ENCODE results near the gene CLCF1. TPM values are rescaled to one million over a fixed set of nuclear protein-coding genes. Genes with fewer than 3 reads are reported as not detected.

Gene CLCF1
- polyA plus RNA-seq, 1 donor from 2014 or later: not detected

DNA sequence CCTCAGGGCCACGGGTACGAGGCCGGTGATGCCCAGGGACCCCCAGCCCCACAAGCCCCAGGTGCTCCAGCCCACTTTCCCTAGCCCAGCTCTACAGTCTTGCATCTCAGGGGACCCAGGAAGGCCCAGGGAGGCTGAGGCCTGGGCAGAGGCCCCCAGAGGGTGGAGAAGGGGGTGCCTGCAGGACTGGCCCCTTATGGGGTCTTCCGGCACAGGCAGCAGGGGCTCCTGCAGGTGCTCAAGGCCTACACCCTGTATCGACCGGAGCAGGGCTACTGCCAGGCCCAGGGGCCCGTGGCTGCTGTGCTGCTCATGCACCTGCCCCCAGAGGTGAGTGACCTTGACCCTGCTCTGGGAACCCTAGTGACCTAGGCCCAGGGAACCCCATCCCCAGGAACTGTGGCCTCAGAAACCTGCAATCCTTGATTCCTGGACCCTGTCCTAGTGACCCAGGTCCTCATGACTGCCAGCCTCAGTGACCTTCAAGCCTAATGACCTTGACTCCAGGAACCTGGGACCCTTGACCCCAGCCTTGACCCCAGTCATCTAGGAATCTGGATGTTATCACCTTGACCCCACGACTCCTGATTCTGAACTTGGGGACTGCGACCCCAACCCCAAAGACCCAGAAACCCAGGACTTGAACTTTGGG, 32.4 kb upstream of the CLCF1 start:
- Histone ChIP-seq H2AFZ (ENCODE audit: low read depth, low read length) (no peak overlapping the region), H3K27me3 (ENCODE audit: insufficient read depth, low read depth, low read length) (no peaks in the 10 kb centered on the region), H3F3A (ENCODE audit: insufficient read depth, low read length, poor library complexity, severe bottlenecking) (no peaks in the 10 kb centered on the region), H3K9ac (ENCODE audit: low read length) (no peak overlapping the region), H4K20me1 (ENCODE audit: insufficient read depth) (no peaks in the 10 kb centered on the region), H3K9me3 (ENCODE audit: low read length) (no peaks in the 10 kb centered on the region), H3K79me2 (replicated peaks; ENCODE audit: insufficient read depth, low read length) (peaks cover 4% of the 10 kb centered on the region), H3K36me3 (ENCODE audit: insufficient read depth, low read length) (no peaks in the 10 kb centered on the region), H3K9me2 (ENCODE audit: insufficient read depth, low read length) (no peaks in the 10 kb centered on the region), H3K4me3 (ENCODE audit: low read length) (no peak overlapping the region), H3K27ac (ENCODE audit: low read length) (no peak overlapping the region), H3K4me2 (ENCODE audit: low read length) (no peak overlapping the region)
- TF ChIP-seq EP300 (conservative IDR thresholded peaks at IDR 0.05; ENCODE audit: poor library complexity, severe bottlenecking): no peak

DNA sequence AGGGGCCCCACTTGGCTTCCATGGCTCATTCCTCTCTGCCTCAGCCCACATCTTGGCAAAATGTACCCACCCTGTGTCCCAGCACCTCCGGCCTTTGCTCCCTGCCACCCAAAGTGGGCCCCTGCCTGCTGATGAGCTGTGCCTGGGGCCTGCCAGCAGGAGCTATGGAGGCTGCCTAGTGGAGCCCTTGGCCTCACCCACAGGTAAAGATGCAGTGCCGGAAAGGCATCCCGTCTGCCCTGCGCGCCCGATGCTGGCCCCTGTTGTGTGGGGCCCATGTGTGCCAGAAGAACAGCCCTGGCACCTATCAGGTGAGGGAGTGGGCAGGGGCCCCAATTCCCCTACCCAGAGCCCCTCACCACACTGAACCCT, 31.8 kb upstream of the CLCF1 start:
- H2AFZ ChIP-seq (ENCODE audit: low read depth, low read length): no peak overlapping the region
- H3K9me2 ChIP-seq (ENCODE audit: insufficient read depth, low read length): no peaks in the 10 kb centered on the region
- peaks cover 11% of the 10 kb centered on the region for H3K79me2 ChIP-seq (replicated peaks; ENCODE audit: insufficient read depth, low read length)
- no peaks in the 10 kb centered on the region for H3K36me3 ChIP-seq (ENCODE audit: insufficient read depth, low read length)
- no peaks in the 10 kb centered on the region for H4K20me1 ChIP-seq (ENCODE audit: insufficient read depth)
- H3K4me3 ChIP-seq (ENCODE audit: low read length): no peak overlapping the region
- no peak overlapping the region for H3K4me2 ChIP-seq (ENCODE audit: low read length)
- H3F3A ChIP-seq (ENCODE audit: insufficient read depth, low read length, poor library complexity, severe bottlenecking): no peaks in the 10 kb centered on the region
- no peaks in the 10 kb centered on the region for H3K9me3 ChIP-seq (ENCODE audit: low read length)
- no peak for TF ChIP-seq MXI1 (conservative IDR thresholded peaks at IDR 0.05; ENCODE audit: poor library complexity, severe bottlenecking)
- TF ChIP-seq POLR2AphosphoS5 (IDR thresholded peaks at IDR 0.05): no peak
- TF ChIP-seq, protein P1, sequence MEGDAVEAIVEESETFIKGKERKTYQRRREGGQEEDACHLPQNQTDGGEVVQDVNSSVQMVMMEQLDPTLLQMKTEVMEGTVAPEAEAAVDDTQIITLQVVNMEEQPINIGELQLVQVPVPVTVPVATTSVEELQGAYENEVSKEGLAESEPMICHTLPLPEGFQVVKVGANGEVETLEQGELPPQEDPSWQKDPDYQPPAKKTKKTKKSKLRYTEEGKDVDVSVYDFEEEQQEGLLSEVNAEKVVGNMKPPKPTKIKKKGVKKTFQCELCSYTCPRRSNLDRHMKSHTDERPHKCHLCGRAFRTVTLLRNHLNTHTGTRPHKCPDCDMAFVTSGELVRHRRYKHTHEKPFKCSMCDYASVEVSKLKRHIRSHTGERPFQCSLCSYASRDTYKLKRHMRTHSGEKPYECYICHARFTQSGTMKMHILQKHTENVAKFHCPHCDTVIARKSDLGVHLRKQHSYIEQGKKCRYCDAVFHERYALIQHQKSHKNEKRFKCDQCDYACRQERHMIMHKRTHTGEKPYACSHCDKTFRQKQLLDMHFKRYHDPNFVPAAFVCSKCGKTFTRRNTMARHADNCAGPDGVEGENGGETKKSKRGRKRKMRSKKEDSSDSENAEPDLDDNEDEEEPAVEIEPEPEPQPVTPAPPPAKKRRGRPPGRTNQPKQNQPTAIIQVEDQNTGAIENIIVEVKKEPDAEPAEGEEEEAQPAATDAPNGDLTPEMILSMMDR (IDR thresholded peaks at IDR 0.05; ENCODE audit: poor library complexity, severe bottlenecking): no peak
- TF ChIP-seq TAF1 (IDR thresholded peaks at IDR 0.05; ENCODE audit: low read depth): no peak
- TF ChIP-seq RAD21 (conservative IDR thresholded peaks at IDR 0.05): no peak
- no peak for TF ChIP-seq EZH2 (IDR thresholded peaks at IDR 0.05; ENCODE audit: borderline replicate concordance, insufficient read depth, low read length, poor library complexity, severe bottlenecking)
- no peak for TF ChIP-seq SMC3 (conservative IDR thresholded peaks at IDR 0.05; ENCODE audit: poor library complexity)
- TF ChIP-seq, protein P2, sequence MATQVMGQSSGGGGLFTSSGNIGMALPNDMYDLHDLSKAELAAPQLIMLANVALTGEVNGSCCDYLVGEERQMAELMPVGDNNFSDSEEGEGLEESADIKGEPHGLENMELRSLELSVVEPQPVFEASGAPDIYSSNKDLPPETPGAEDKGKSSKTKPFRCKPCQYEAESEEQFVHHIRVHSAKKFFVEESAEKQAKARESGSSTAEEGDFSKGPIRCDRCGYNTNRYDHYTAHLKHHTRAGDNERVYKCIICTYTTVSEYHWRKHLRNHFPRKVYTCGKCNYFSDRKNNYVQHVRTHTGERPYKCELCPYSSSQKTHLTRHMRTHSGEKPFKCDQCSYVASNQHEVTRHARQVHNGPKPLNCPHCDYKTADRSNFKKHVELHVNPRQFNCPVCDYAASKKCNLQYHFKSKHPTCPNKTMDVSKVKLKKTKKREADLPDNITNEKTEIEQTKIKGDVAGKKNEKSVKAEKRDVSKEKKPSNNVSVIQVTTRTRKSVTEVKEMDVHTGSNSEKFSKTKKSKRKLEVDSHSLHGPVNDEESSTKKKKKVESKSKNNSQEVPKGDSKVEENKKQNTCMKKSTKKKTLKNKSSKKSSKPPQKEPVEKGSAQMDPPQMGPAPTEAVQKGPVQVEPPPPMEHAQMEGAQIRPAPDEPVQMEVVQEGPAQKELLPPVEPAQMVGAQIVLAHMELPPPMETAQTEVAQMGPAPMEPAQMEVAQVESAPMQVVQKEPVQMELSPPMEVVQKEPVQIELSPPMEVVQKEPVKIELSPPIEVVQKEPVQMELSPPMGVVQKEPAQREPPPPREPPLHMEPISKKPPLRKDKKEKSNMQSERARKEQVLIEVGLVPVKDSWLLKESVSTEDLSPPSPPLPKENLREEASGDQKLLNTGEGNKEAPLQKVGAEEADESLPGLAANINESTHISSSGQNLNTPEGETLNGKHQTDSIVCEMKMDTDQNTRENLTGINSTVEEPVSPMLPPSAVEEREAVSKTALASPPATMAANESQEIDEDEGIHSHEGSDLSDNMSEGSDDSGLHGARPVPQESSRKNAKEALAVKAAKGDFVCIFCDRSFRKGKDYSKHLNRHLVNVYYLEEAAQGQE (IDR thresholded peaks at IDR 0.05; ENCODE audit: borderline replicate concordance): no peak
- TF ChIP-seq EP300 (conservative IDR thresholded peaks at IDR 0.05; ENCODE audit: poor library complexity, severe bottlenecking): no peak
- H3K27ac ChIP-seq (ENCODE audit: low read length): no peak overlapping the region
- H3K27me3 ChIP-seq (ENCODE audit: insufficient read depth, low read depth, low read length): no peaks in the 10 kb centered on the region
- no peak overlapping the region for H3K9ac ChIP-seq (ENCODE audit: low read length)

Measured in neural cell (in vitro differentiated cells).